ENCODE results near the gene SSX5.

- TF ChIP-seq CTCF (IDR thresholded peaks at IDR 0.05; ENCODE audit: extremely low read depth in 1 of 2, insufficient read depth in 1 of 2, low read depth in 1 of 2, low read length in 2 of 2) (no peak), POLR2A (IDR thresholded peaks at IDR 0.05; ENCODE audit: low read depth, low read length) (no peak), EZH2 (IDR thresholded peaks at IDR 0.05; ENCODE audit: borderline replicate concordance, low read depth, low read length, severe bottlenecking) (no peak), POLR2AphosphoS5 (IDR thresholded peaks at IDR 0.05; ENCODE audit: insufficient read depth, low read depth, low read length) (no peak), MAX (IDR thresholded peaks at IDR 0.05; ENCODE audit: insufficient read depth, insufficient read length) (no peak), GATA2 (IDR thresholded peaks at IDR 0.05; ENCODE audit: insufficient read depth, insufficient read length, low read depth, low read length) (no peak), FOS (IDR thresholded peaks at IDR 0.05; ENCODE audit: borderline replicate concordance, insufficient read depth, low read length) (no peak), MYC (IDR thresholded peaks at IDR 0.05; ENCODE audit: low read depth, low read length) (no peak)
Measured at GRCh38 chrX:48196745-48197201, at the start of gene SSX5.

Measured in endothelial cell of umbilical vein (primary cell).